GM13976 (cell line): ENCODE measurements around the gene HES6.

Source experiments
- DNase-seq: peaks from one replicate; pipeline ENCODE4 v3.0.0; 2012; ENCODE audit warnings: low spot score
- CTCF ChIP-seq: IDR thresholded peaks from 2 replicates; pipeline ENCODE4 v1.5.1; 2012; ENCODE audit warnings: borderline replicate concordance, mild to moderate bottlenecking; ENCODE audit not compliant: insufficient read depth; ENCODE audit errors: extremely low read depth, missing control alignments, control extremely low read depth
- in situ Hi-C: fragments of 300-500 bp; cut with MboI; formaldehyde crosslinking; loops from one replicate; pipeline ENCODE4 v1.12.0; 2022; ENCODE audit warnings: low sequenced_read_pairs, mixed read lengths, inconsistent platforms; ENCODE audit not compliant: unreplicated experiment

Gene HES6

GRCh38 chr2:238239863-238240756 lies at the start of gene HES6:
Gene HES6 (minus strand): TSS chr2:238240038. CDS start chr2:238239905, 133 bp downstream.
- TF ChIP-seq CTCF: no peak
- in situ Hi-C loops: no loop called here
- DNase-seq: peak; percentile 94

GRCh38 chr2:238289574-238289973 lies 49.7 kb upstream of the HES6 start:
- no peak for TF ChIP-seq CTCF
- in situ Hi-C loops: no loop called here
- DNase-seq: peak; percentile 50

GRCh38 chr2:238288650-238289573 lies 49.1 kb upstream of the HES6 start:
- peak; percentile 99 for DNase-seq
- TF ChIP-seq CTCF: peak; percentile 31
- in situ Hi-C loops: no loop called here

- in situ Hi-C loops: no loop called here
- peak; percentile 60 for DNase-seq
- no peak for TF ChIP-seq CTCF
Observed at GRCh38 chr2:238287737-238288649, 48.2 kb upstream of the HES6 start, which contains the start of gene PER2. Gene PER2 (minus strand): TSS chr2:238288610. CDS start chr2:238277936, 10,674 bp downstream.

GRCh38 chr2:238286987-238287736 lies 47.3 kb upstream of the HES6 start:
- in situ Hi-C loops: no loop called here
- no peak for TF ChIP-seq CTCF
- DNase-seq: no peak

GRCh38 chr2:238286551-238286950 lies 46.7 kb upstream of the HES6 start:
- TF ChIP-seq CTCF: no peak
- in situ Hi-C loops: no loop called here
- no peak for DNase-seq
